NCI-H748 treated with DMSO at 0.1 percent for 48 hours (cell line): Measurements from ENCODE around the gene CCDC83.
A peak's percentile ranks its signal among the peaks of the same experiment; 100 is the strongest.
"Not testable (repeated sequence)": the region's sequence is repeated elsewhere in the genome, so short reads cannot be mapped to it uniquely, and the experiment has no call there.

Source experiments
- DNase-seq: peaks from one replicate; lab custom pipeline; 2025; lab: John Stamatoyannopoulos, UW

The CCDC83 gene

GRCh38 chr11:85835729-85836128 lies 19.5 kb upstream of the CCDC83 start:
- no peak for DNase-seq

GRCh38 chr11:85840932-85841331 lies 14.3 kb upstream of the CCDC83 start:
- not testable (repeated sequence) for DNase-seq

DNA sequence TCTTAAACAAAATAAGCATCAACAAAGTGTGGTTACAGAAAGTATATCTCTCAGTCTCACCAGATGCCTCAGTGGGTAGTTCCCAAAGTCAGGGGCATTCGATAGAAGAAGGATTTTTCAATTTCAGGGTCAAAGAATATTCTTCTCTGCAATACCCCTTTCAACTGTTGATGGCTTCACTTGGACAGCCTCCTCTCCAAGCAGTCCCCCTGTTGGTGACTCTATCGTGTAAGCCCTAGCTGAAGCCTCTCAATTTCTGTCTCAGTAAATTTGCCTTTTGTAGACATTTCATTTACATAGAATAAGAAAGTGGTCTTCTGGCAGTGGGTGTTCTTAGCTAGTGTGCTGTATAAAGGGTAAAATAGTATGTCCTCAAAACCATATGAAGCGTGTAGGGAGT lies 11.3 kb upstream of the CCDC83 start:
- no peak for DNase-seq

GRCh38 chr11:85844439-85845123 lies 10.6 kb upstream of the CCDC83 start:
- DNase-seq, result no peak

DNA sequence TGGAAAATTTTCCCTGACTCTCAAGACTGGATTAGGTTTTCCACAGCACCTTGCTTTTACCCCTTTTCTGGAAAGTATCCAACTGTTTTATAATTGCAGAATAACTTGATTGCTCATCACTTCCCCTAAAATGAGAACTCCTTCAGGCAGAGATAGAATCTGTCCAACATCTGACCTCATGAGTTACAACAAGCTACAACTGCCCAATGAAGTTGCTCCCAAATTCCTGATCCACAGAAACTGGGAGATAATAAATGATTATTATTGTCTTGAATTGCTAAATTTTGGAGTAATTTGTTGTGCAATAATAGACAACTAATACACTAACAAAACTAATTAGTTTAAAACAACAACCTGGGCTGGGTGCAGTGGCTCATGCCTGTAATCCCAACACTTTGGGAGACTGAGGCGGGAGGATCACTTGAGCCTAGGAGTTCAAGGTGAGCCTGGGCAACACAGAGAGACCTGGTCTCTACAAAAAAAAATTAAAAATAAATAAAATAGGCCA lies 10.0 kb upstream of the CCDC83 start:
- DNase-seq, result no peak

DNA sequence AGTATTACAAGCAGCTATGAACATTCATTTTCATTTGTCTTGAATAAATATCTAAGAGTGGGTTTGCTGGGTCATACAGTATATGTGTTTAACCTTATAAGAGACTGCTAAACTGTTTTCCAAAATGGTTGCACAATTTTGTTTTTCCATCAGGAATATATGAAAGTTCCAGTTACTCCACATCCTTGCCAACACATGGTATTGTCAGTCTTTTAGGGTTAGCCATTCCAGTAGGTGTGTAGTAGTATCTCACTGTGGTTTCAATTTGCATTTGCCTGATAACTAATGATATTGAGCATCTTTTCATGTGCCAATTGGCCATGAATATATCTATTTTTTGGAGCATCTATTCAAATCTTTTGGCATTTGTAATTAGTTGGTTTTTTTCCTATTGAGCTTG lies 7.7 kb upstream of the CCDC83 start:
- no peak for DNase-seq

DNA sequence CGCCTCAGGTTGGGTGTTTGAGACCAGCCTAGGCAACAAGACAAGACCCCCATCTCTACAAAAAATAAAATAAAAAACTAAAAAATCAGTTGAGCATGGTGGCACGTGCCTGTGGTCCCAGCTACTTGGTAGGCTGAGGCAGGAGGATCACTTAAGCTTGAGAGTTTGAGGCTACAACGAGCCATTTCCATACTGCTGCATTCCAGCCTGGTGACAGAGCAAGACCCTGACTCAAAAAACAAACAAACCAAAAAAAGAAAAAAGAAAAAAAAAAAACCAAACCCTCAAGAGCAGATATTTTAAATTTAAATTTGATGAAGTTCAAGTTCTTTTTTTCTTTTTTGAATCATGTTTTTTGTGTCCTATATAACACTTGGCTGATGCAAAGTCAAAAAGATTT lies 7.2 kb upstream of the CCDC83 start:
- no peak for DNase-seq

GRCh38 chr11:85848556-85848955 lies 6.6 kb upstream of the CCDC83 start:
- no peak for DNase-seq

GRCh38 chr11:85852754-85853153 lies 2.4 kb upstream of the CCDC83 start:
- not testable (repeated sequence) for DNase-seq

GRCh38 chr11:85853541-85853940 lies 1.6 kb upstream of the CCDC83 start:
- DNase-seq, result not testable (repeated sequence)

DNA sequence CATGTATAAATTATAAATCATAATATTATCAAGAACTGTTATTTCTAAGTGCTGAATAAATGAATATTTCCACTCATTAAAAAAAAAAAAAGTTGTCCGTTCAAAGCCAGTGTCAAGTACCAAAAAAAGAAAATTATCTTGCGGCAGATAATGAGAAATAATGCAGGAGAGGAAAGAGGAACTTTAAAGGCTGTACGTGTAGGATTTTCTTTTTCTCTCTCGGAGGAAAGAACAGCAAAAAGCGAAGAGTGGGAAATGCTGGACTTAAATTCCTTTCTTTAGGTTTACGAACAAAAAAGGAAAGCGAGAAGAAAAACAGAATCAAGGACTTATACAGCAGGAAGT lies 999 bp upstream of the CCDC83 start:
- no peak for DNase-seq

GRCh38 chr11:85854557-85855340 lies 434 bp upstream of the CCDC83 start:
- DNase-seq, result peak; percentile 59

DNA sequence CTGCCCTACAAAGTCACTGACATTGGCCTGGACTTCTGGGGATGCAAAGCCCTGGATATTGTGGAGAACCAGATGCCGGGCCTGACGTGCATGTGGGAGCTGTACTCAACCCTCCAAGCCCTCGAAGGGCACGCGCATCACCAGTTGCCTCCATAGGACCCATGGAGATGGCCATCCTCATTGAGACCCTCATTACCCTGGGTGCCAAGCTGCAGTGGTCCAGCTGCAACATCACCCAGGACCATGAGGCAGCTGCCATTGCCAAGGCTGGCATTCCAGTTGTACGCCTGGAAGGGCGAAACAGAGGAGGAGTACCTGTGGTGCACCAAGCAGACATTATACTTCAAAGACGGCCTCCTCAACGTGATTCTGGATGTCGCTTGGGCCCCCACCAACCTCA lies 1.9 kb downstream of the CCDC83 start:
- no peak for DNase-seq

GRCh38 chr11:85859541-85859940 lies 4.4 kb downstream of the CCDC83 start:
- DNase-seq, result not testable (repeated sequence)

DNA sequence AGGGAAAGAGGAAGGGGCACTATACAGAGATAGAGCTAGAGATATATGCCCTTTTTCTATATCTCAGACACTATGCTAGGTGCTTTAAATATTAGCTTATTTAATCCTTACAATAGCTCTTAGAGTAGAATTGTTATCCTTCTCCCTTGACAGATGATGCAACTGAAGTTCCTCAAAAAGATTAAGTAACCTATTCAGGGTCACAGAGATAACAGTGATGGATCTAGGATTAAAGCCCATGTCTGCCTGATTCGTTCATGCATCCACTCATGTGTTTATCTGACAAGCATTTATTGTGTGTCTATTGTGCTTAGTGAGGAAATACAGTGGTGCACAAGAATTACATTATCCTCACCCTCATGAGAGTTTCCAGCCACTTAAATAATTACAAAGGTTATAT lies 8.7 kb downstream of the CCDC83 start:
- DNase-seq, result no peak

GRCh38 chr11:85866137-85866827 lies 11.1 kb downstream of the CCDC83 start:
- DNase-seq, result no peak

- DNase-seq, result no peak
These were observed 12.6 kb downstream of the CCDC83 start for GRCh38 chr11:85867751-85868150.

- no peak for DNase-seq
These were observed 14.6 kb downstream of the CCDC83 start for GRCh38 chr11:85869781-85870180.

- DNase-seq, result no peak
These were observed 19.1 kb downstream of the CCDC83 start for GRCh38 chr11:85874265-85874664.

- DNase-seq, result no peak
These were observed 20.3 kb downstream of the CCDC83 start for GRCh38 chr11:85875505-85875904.

- DNase-seq, result no peak
These were observed 29.4 kb downstream of the CCDC83 start for GRCh38 chr11:85884581-85885021.

DNA sequence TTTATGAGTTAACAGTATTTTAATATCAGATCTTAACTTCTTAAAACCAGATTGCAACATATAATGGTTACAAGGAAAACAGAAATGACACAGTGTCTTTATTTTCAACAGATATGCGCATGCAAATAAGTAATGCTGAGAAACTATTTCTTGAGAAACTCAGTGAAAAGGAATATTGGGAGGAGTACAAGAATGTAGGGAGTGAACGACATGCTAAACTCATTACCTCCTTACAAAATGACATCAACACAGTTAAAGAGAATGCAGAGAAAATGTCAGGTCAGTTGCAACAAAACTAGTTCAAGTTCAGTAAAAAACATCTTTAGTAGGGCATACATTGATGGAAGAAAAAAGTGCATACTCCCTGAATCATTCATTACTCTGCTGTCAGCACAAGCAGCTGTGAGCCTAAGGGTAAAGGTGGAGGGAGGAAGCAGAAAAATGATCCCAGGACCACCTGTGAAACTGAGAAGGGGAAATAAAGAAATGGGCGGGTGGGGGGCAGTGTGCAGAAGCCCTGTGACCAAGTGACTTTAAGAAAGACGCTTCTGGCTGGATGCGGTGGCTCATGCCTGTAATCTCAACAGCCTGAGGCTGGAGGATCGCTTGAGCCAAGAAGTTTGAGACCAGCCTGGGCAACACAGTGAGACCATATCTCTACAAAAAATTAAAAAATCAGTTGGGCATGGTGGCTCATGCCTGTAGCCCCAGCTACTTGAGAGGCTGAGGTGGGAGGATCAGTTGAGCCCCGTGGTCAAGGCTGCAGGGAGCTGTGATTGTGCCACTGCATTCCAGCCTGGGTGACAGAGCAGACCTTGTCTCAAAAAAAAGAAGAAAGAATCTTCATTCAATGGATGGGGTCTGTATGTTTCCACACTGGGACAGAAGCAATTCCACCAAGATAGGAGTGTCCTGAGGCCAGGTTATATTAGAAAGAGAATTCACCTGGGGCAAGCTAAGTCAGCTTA lies 31.2 kb downstream of the CCDC83 start:
- no peak for DNase-seq
